Caki2 (cell line): Measurements from ENCODE around the gene CRYGB. TPM values are rescaled to one million over a fixed set of nuclear protein-coding genes. Genes with fewer than 3 reads are reported as not detected.

Experiments used
- total RNA-seq: library from RNA; depleted of rRNA; stranded (reverse); fragments of >200 nt; shearing (Covaris generic); gene quantifications from 2 replicates; pipeline ENCODE4 v1.2.3, GENCODE V29; 2014; ENCODE audit warnings: low replicate concordance; rRNA removed

Gene CRYGB
- total RNA-seq, 1 experiment from 2014 or later: not detected

Other genes with a start within 250 kb of the CRYGB start
- 3.4 and 7.7 TPM in 2 replicates for gene PLEKHM3, start 120.6 kb downstream of the CRYGB start, total RNA-seq
- not detected in 2 replicates for gene CRYGD, start 21.6 kb downstream of the CRYGB start, total RNA-seq
- not detected in 2 replicates for gene CRYGC, start 16.3 kb downstream of the CRYGB start, total RNA-seq
- not detected in 2 replicates for gene CRYGA, start 17.4 kb upstream of the CRYGB start, total RNA-seq
- not detected in 2 replicates for gene C2orf80, start 43.9 kb upstream of the CRYGB start, total RNA-seq
- gene IDH1, start 108.9 kb upstream of the CRYGB start, total RNA-seq: 66.9 and 79.0 TPM in 2 replicates
- 7.4 and 10.1 TPM in 2 replicates for gene PIKFYVE, start 120.1 kb upstream of the CRYGB start, total RNA-seq